Measurements from ENCODE around the gene AUTS2. TPM values are rescaled to one million over a fixed set of nuclear protein-coding genes. Genes with fewer than 3 reads are reported as not detected.

The AUTS2 gene
- polyA plus RNA-seq, 3 donors, result 0.08 to 0.35 TPM; not detected in 1

DNA sequence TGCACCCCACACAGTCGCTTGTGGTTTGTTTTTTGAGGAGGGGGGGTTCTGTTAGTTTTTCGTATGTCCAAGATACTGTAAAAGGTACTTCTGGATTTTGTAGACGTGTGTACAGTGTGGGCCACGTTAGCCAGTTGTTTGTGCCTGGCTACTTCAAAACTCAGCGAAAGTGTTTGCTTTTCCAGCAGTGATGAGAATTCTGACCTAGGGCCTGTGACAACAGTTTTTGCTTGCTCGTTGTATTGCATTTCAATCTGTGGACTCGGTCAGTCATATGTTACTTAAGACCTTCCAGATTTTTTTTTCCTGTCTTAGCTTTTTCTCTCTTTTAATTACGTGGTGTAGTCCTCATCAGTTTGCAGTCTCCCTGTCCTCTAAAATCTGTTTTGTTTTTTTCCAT, 1194.8 kb downstream of the AUTS2 start:
- Mint-ChIP-seq H3K4me1 (peaks cover 2% of the 10 kb centered on the region), H3K27me3 (ENCODE audit: low read depth in 3 of 3) (peaks cover 0 to 1% (median 0%) of the 10 kb centered on the region in 3 donors), H3K9me3 (peaks cover 2 to 20% (median 12%) of the 10 kb centered on the region in 7 donors), H3K36me3 (peaks cover 0 to 4% of the 10 kb centered on the region in 2 donors), H3K4me3 (no peak overlapping the region), H3K27ac (no peak overlapping the region)
- H3K36me3 ChIP-seq (replicated peaks in 1 of 2; ENCODE audit: control insufficient read depth in 1 of 2, insufficient read depth in 2 of 2, low read length in 2 of 2), result no peaks in the 10 kb centered on the region
- no peaks in the 10 kb centered on the region for H3K79me2 ChIP-seq (ENCODE audit: insufficient read depth, low read length)
- H3K27me3 ChIP-seq (ENCODE audit: control insufficient read depth in 2 of 2, insufficient read depth in 2 of 2, low read length in 2 of 2), result no peaks in the 10 kb centered on the region
- H3K27ac ChIP-seq (ENCODE audit: low read depth in 1 of 2, low read length in 2 of 2), result no peak overlapping the region
- DNase-seq, result no peak
- peaks cover 3 to 20% of the 10 kb centered on the region in 2 donors for H3K9me3 ChIP-seq (replicated peaks in 1 of 2; ENCODE audit: control insufficient read depth in 1 of 2, insufficient read depth in 1 of 2, low read length in 2 of 2)
- no peak overlapping the region for H3K4me2 ChIP-seq (replicated peaks; ENCODE audit: extremely low read depth, low read length, poor library complexity, severe bottlenecking)
- H3K4me1 ChIP-seq (ENCODE audit: control insufficient read depth in 1 of 2, insufficient read depth in 2 of 2, low read length in 2 of 2), result no peaks in the 10 kb centered on the region
- WGBS (ENCODE audit: insufficient coverage), result 100% methylated on average over 5 of the region's 8 CpGs
- H4K20me1 ChIP-seq (ENCODE audit: insufficient read depth, low read length), result no peaks in the 10 kb centered on the region
- H3K4me3 ChIP-seq (replicated peaks in 1 of 3; ENCODE audit: low read depth in 2 of 3, low read length in 3 of 3), result no peak overlapping the region
- H3K9ac ChIP-seq (ENCODE audit: insufficient read depth, low read length, poor library complexity, severe bottlenecking), result no peak overlapping the region
- TF ChIP-seq, protein P1, sequence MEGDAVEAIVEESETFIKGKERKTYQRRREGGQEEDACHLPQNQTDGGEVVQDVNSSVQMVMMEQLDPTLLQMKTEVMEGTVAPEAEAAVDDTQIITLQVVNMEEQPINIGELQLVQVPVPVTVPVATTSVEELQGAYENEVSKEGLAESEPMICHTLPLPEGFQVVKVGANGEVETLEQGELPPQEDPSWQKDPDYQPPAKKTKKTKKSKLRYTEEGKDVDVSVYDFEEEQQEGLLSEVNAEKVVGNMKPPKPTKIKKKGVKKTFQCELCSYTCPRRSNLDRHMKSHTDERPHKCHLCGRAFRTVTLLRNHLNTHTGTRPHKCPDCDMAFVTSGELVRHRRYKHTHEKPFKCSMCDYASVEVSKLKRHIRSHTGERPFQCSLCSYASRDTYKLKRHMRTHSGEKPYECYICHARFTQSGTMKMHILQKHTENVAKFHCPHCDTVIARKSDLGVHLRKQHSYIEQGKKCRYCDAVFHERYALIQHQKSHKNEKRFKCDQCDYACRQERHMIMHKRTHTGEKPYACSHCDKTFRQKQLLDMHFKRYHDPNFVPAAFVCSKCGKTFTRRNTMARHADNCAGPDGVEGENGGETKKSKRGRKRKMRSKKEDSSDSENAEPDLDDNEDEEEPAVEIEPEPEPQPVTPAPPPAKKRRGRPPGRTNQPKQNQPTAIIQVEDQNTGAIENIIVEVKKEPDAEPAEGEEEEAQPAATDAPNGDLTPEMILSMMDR (IDR thresholded peaks at IDR 0.05), result no peak
- intact Hi-C loops (cut with micrococcal nuclease), result no loop called here
- no peak overlapping the region for H2AFZ ChIP-seq (ENCODE audit: insufficient read depth, low read depth, low read length, poor library complexity, severe bottlenecking)

DNA sequence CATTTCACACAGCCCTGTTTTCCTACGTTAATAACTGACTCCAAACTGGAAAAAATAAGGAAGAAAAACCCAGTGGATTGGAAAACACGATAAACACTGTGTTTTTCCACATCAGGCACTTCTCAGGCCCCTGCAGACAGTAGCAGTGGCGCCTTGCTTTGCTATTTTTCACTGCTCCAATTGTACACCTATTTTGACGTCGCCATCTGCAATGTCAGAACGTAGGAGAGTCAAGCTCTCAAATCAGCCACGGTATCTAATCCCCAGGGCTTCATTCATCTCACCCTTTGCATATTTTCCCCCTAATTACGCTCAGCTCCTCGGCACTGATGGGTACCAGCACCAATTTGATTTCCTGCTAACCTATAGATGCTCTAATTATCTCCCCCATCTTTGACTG, 1195.5 kb downstream of the AUTS2 start:
- Histone ChIP-seq H3K4me2 (replicated peaks; ENCODE audit: extremely low read depth, low read length, poor library complexity, severe bottlenecking) (no peak overlapping the region), H3K4me3 (replicated peaks in 1 of 3; ENCODE audit: low read depth in 2 of 3, low read length in 3 of 3) (no peak overlapping the region), H4K20me1 (ENCODE audit: insufficient read depth, low read length) (no peaks in the 10 kb centered on the region), H2AFZ (ENCODE audit: insufficient read depth, low read depth, low read length, poor library complexity, severe bottlenecking) (no peak overlapping the region), H3K79me2 (ENCODE audit: insufficient read depth, low read length) (no peaks in the 10 kb centered on the region), H3K27ac (ENCODE audit: low read depth in 1 of 2, low read length in 2 of 2) (no peak overlapping the region), H3K9ac (ENCODE audit: insufficient read depth, low read length, poor library complexity, severe bottlenecking) (no peak overlapping the region), H3K4me1 (ENCODE audit: control insufficient read depth in 1 of 2, insufficient read depth in 2 of 2, low read length in 2 of 2) (no peaks in the 10 kb centered on the region), H3K36me3 (replicated peaks in 1 of 2; ENCODE audit: control insufficient read depth in 1 of 2, insufficient read depth in 2 of 2, low read length in 2 of 2) (no peaks in the 10 kb centered on the region), H3K27me3 (ENCODE audit: control insufficient read depth in 2 of 2, insufficient read depth in 2 of 2, low read length in 2 of 2) (no peaks in the 10 kb centered on the region), H3K9me3 (replicated peaks in 1 of 2; ENCODE audit: control insufficient read depth in 1 of 2, insufficient read depth in 1 of 2, low read length in 2 of 2) (peaks cover 3 to 24% of the 10 kb centered on the region in 2 donors)
- Mint-ChIP-seq H3K9me3 (peaks cover 6 to 23% (median 15%) of the 10 kb centered on the region in 7 donors), H3K27me3 (ENCODE audit: low read depth in 3 of 3) (peaks cover 0 to 1% (median 0%) of the 10 kb centered on the region in 3 donors), H3K36me3 (peaks cover 0 to 4% of the 10 kb centered on the region in 2 donors), H3K4me3 (no peak overlapping the region), H3K27ac (no peak overlapping the region), H3K4me1 (peaks cover 2% of the 10 kb centered on the region)
- no peak for DNase-seq
- intact Hi-C loops (cut with micrococcal nuclease), result no loop called here
- 96% methylated on average over 7 of the region's 9 CpGs for WGBS (ENCODE audit: insufficient coverage)
- TF ChIP-seq, protein P1 (IDR thresholded peaks at IDR 0.05), result no peak

Data from CD14-positive monocyte (primary cell).